ENCODE results near the gene LBX2. TPM values are rescaled to one million over a fixed set of nuclear protein-coding genes. Genes with fewer than 3 reads are reported as not detected.
"Not testable (repeated sequence)": the region's sequence is repeated elsewhere in the genome, so short reads cannot be mapped to it uniquely, and the experiment has no call there.

The LBX2 gene
- total and polyA plus RNA-seq, 4 donors, result 0.84 to 2.8 (median 2.5) TPM

DNA sequence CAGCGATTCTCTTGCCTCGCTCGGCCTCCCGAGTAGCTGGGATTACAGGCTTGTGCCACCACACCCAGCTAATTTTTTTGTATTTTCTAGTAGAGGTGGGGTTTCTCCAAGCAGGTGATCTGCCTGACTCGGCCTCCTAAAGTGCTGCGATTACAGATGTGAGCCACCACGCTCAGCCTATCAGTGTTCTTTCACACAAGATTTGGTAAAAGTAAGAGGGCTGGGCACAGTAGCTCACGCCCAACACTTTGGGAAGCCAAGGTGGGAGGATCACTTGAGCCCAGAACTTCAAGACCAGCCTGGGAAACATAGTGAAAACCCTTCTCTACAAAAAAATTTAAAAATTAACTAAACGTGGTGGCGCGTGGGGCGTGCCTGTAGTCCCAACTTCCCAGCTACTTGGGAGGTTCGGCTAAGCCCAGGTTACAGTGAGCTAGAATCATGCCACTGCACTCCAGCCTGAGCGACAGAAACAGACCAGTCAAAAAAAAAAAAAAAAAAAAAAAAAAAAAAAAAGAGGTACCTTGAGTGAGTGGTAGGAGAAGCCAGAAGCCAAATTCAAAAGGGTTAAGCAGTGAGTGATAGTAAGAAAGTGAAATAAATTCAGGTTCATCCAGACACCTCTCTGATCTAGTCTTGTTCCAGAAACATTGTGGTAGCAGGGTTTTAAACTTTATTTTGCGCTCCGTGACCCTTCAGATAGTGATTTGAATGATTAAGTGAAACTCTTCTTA is 27.9 kb downstream of the LBX2 start:
- Histone ChIP-seq H3K9ac (ENCODE audit: low read depth in 1 of 2, low read length in 2 of 2) (peak overlapping the region; percentile 86 to 91), H3K27me3 (ENCODE audit: control insufficient read depth in 4 of 4, insufficient read depth in 4 of 4, low read length in 3 of 4) (no peaks in the 10 kb centered on the region), H3K9me3 (ENCODE audit: control insufficient read depth in 4 of 4, low read length in 3 of 4) (no peaks in the 10 kb centered on the region), H3K4me1 (ENCODE audit: control insufficient read depth in 4 of 4, insufficient read depth in 4 of 4, low read length in 3 of 4) (peaks cover 8 to 19% (median 16%) of the 10 kb centered on the region in 4 donors), H3K27ac (ENCODE audit: low read depth in 1 of 2, low read length in 2 of 2) (peak overlapping the region; percentile 88 to 96), H3K36me3 (ENCODE audit: control insufficient read depth in 4 of 4, insufficient read depth in 3 of 4, low read depth in 1 of 4, low read length in 3 of 4) (peaks cover 2 to 13% (median 12%) of the 10 kb centered on the region in 4 donors), H3K4me3 (ENCODE audit: low read depth in 1 of 3, low read length in 3 of 3) (peak overlapping the region; percentile 65 to 97 (median 87))
- TF ChIP-seq, protein P1, sequence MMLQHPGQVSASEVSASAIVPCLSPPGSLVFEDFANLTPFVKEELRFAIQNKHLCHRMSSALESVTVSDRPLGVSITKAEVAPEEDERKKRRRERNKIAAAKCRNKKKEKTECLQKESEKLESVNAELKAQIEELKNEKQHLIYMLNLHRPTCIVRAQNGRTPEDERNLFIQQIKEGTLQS (IDR thresholded peaks at IDR 0.05), result no peak
- no peak for TF ChIP-seq JUND (IDR thresholded peaks at IDR 0.05)
- TF ChIP-seq EGR1 (IDR thresholded peaks at IDR 0.05; ENCODE audit: low read depth in 2 of 2), result no peak
- 32% methylated on average over 16 of the region's 16 CpGs for WGBS
- DNase-seq (ENCODE audit: low spot score), result no peak

DNA sequence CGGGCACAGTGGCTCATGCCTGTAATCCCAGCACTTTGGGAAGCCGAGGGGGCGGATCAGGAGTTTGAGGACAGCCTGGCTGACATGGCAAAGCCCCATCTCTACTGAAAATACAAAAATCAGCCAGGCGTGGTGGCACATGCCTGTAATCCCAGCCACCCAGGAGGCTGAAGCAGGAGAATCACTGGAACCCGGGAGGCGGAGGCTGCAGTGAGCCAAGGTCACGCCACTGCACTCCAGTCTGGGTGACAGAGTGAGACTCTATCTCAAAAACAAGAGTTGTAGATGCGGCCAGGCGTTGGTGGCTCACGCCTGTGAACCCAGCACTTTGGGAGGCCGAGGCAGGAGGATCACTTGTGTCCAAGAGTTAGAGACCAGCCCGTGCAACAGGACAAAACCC is 28.7 kb downstream of the LBX2 start:
- H3K27ac ChIP-seq (ENCODE audit: low read depth in 1 of 2, low read length in 2 of 2); H3K27me3 ChIP-seq (ENCODE audit: control insufficient read depth in 4 of 4, insufficient read depth in 4 of 4, low read length in 3 of 4); H3K4me3 ChIP-seq (ENCODE audit: low read depth in 1 of 3, low read length in 3 of 3); H3K9ac ChIP-seq (ENCODE audit: low read depth in 1 of 2, low read length in 2 of 2); DNase-seq (ENCODE audit: low spot score); H3K9me3 ChIP-seq (ENCODE audit: control insufficient read depth in 4 of 4, low read length in 3 of 4): not testable (repeated sequence)
- 97% methylated on average over 12 of the region's 12 CpGs for WGBS
- Histone ChIP-seq H3K4me1 (ENCODE audit: control insufficient read depth in 4 of 4, insufficient read depth in 4 of 4, low read length in 3 of 4) (peaks cover 8 to 23% (median 19%) of the 10 kb centered on the region in 4 donors), H3K36me3 (ENCODE audit: control insufficient read depth in 4 of 4, insufficient read depth in 3 of 4, low read depth in 1 of 4, low read length in 3 of 4) (peaks cover 2 to 13% (median 12%) of the 10 kb centered on the region in 4 donors)

DNA sequence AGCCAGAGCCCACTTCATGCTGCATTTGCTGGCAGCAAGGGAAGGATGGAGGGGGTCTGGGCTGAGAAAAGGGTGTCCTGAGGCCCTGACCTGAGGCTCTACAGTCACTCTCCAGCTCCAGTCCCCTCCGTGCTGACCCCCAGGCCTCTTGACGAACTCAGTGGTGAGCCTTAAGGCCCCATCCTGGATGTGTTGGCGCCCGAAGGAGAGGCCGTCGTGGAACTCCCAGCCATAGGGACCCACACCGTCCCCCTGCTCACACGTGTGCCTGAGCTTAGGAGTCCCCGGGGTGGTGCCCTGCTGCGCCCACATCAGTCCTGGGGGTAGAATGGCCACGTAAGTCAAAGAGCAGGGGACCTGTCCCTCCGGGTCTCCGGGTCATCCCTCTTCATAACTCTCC is 35.0 kb downstream of the LBX2 start:
- TF ChIP-seq YY1 (IDR thresholded peaks at IDR 0.05) (no peak), HNF4G (IDR thresholded peaks at IDR 0.05) (no peak), HNF4A (conservative IDR thresholded peaks at IDR 0.05) (no peak), RAD21 (IDR thresholded peaks at IDR 0.05) (no peak), NR2F2 (IDR thresholded peaks at IDR 0.05) (no peak), JUND (IDR thresholded peaks at IDR 0.05) (no peak), RXRA (IDR thresholded peaks at IDR 0.05) (no peak), FOXA2 (IDR thresholded peaks at IDR 0.05) (no peak), SP1 (IDR thresholded peaks at IDR 0.05) (no peak), EGR1 (IDR thresholded peaks at IDR 0.05; ENCODE audit: low read depth in 2 of 2) (no peak), FOXA1 (IDR thresholded peaks at IDR 0.05) (no peak), GABPA (IDR thresholded peaks at IDR 0.05 in 1 of 2, conservative IDR thresholded peaks at IDR 0.05 in 1 of 2) (no peak), TAF1 (conservative IDR thresholded peaks at IDR 0.05) (no peak)
- TF ChIP-seq, protein P1 (IDR thresholded peaks at IDR 0.05), result no peak
- TF ChIP-seq, protein P2, sequence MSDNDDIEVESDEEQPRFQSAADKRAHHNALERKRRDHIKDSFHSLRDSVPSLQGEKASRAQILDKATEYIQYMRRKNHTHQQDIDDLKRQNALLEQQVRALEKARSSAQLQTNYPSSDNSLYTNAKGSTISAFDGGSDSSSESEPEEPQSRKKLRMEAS (IDR thresholded peaks at IDR 0.05), result no peak
- TF ChIP-seq, protein P3, sequence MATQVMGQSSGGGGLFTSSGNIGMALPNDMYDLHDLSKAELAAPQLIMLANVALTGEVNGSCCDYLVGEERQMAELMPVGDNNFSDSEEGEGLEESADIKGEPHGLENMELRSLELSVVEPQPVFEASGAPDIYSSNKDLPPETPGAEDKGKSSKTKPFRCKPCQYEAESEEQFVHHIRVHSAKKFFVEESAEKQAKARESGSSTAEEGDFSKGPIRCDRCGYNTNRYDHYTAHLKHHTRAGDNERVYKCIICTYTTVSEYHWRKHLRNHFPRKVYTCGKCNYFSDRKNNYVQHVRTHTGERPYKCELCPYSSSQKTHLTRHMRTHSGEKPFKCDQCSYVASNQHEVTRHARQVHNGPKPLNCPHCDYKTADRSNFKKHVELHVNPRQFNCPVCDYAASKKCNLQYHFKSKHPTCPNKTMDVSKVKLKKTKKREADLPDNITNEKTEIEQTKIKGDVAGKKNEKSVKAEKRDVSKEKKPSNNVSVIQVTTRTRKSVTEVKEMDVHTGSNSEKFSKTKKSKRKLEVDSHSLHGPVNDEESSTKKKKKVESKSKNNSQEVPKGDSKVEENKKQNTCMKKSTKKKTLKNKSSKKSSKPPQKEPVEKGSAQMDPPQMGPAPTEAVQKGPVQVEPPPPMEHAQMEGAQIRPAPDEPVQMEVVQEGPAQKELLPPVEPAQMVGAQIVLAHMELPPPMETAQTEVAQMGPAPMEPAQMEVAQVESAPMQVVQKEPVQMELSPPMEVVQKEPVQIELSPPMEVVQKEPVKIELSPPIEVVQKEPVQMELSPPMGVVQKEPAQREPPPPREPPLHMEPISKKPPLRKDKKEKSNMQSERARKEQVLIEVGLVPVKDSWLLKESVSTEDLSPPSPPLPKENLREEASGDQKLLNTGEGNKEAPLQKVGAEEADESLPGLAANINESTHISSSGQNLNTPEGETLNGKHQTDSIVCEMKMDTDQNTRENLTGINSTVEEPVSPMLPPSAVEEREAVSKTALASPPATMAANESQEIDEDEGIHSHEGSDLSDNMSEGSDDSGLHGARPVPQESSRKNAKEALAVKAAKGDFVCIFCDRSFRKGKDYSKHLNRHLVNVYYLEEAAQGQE (IDR thresholded peaks at IDR 0.05), result no peak
- TF ChIP-seq, protein P4, sequence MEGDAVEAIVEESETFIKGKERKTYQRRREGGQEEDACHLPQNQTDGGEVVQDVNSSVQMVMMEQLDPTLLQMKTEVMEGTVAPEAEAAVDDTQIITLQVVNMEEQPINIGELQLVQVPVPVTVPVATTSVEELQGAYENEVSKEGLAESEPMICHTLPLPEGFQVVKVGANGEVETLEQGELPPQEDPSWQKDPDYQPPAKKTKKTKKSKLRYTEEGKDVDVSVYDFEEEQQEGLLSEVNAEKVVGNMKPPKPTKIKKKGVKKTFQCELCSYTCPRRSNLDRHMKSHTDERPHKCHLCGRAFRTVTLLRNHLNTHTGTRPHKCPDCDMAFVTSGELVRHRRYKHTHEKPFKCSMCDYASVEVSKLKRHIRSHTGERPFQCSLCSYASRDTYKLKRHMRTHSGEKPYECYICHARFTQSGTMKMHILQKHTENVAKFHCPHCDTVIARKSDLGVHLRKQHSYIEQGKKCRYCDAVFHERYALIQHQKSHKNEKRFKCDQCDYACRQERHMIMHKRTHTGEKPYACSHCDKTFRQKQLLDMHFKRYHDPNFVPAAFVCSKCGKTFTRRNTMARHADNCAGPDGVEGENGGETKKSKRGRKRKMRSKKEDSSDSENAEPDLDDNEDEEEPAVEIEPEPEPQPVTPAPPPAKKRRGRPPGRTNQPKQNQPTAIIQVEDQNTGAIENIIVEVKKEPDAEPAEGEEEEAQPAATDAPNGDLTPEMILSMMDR (IDR thresholded peaks at IDR 0.05; ENCODE audit: low read depth, low read length, missing input control), result no peak
- TF ChIP-seq, protein P5, sequence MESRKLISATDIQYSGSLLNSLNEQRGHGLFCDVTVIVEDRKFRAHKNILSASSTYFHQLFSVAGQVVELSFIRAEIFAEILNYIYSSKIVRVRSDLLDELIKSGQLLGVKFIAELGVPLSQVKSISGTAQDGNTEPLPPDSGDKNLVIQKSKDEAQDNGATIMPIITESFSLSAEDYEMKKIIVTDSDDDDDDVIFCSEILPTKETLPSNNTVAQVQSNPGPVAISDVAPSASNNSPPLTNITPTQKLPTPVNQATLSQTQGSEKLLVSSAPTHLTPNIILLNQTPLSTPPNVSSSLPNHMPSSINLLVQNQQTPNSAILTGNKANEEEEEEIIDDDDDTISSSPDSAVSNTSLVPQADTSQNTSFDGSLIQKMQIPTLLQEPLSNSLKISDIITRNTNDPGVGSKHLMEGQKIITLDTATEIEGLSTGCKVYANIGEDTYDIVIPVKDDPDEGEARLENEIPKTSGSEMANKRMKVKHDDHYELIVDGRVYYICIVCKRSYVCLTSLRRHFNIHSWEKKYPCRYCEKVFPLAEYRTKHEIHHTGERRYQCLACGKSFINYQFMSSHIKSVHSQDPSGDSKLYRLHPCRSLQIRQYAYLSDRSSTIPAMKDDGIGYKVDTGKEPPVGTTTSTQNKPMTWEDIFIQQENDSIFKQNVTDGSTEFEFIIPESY (IDR thresholded peaks at IDR 0.05), result no peak
- WGBS, result 6% methylated on average over 13 of the region's 13 CpGs
- peak overlapping the region; percentile 15 to 82 for H3K27ac ChIP-seq (ENCODE audit: low read depth in 1 of 2, low read length in 2 of 2)

More for the DNA sequence above, 35.0 kb downstream of the LBX2 start:
- peak overlapping the region; percentile 17 to 42 for H3K9ac ChIP-seq (ENCODE audit: low read depth in 1 of 2, low read length in 2 of 2)
- no peaks in the 10 kb centered on the region for H3K27me3 ChIP-seq (ENCODE audit: control insufficient read depth in 4 of 4, insufficient read depth in 4 of 4, low read length in 3 of 4)
- H3K4me1 ChIP-seq (ENCODE audit: control insufficient read depth in 4 of 4, insufficient read depth in 4 of 4, low read length in 3 of 4), result peaks cover 3 to 16% (median 13%) of the 10 kb centered on the region in 4 donors
- DNase-seq (ENCODE audit: low spot score), result no peak
- peak overlapping the region; percentile 85 to 94 (median 91) for H3K4me3 ChIP-seq (ENCODE audit: low read depth in 1 of 3, low read length in 3 of 3)
- no peaks in the 10 kb centered on the region for H3K9me3 ChIP-seq (ENCODE audit: control insufficient read depth in 4 of 4, low read length in 3 of 4)
- peaks cover 3 to 19% (median 9%) of the 10 kb centered on the region in 4 donors for H3K36me3 ChIP-seq (ENCODE audit: control insufficient read depth in 4 of 4, insufficient read depth in 3 of 4, low read depth in 1 of 4, low read length in 3 of 4)
